Activated T-helper 2 cell treated with anti-CD3 and anti-CD28 coated beads, Interferon-gamma antibody, Interleukin-2, Interleukin-4, amounts not matched to agents 10 μg/mL and 5 μg/mL and 100 μg/mL, durations not matched to agents 14 hours and 24 hours and 36 hours (primary cell): ENCODE measurements around the gene MAP2K5. TPM values are rescaled to one million over a fixed set of nuclear protein-coding genes. Genes with fewer than 3 reads are reported as not detected.

Experiments used
- DNase-seq: peaks from one replicate; pipeline ENCODE4 v3.0.0; 2021; ENCODE audit warnings: low spot score
- H3K27ac Mint-ChIP-seq: one replicate; pipeline ENCODE4 v1.8.0; 2021; ENCODE audit warnings: mixed read lengths
- H3K27me3 Mint-ChIP-seq: one replicate; pipeline ENCODE4 v1.8.0; 2021; ENCODE audit warnings: low read depth, mixed read lengths
- H3K36me3 Mint-ChIP-seq: one replicate; pipeline ENCODE4 v1.8.0; 2021; ENCODE audit warnings: low read depth, mixed read lengths
- H3K4me1 Mint-ChIP-seq: one replicate; pipeline ENCODE4 v1.8.0; 2021; ENCODE audit warnings: low read depth, mixed read lengths
- H3K4me3 Mint-ChIP-seq: one replicate; pipeline ENCODE4 v1.8.0; 2021; ENCODE audit warnings: low read depth, mild to moderate bottlenecking, moderate library complexity, mixed read lengths
- H3K9me3 Mint-ChIP-seq: one replicate; pipeline ENCODE4 v1.8.0; 2021; ENCODE audit warnings: mixed read lengths
- intact Hi-C: fragments of 100-400 bp; cut with micrococcal nuclease; formaldehyde crosslinking; loops from one replicate; pipeline ENCODE4 v1.15.1; 2023
- total RNA-seq: library from RNA; stranded (reverse); gene quantifications from 2 replicates; pipeline ENCODE4 v1.2.3, GENCODE V29; 2022

Gene MAP2K5
- total RNA-seq, 1 donor from 2014 or later = 25.9 TPM

DNA sequence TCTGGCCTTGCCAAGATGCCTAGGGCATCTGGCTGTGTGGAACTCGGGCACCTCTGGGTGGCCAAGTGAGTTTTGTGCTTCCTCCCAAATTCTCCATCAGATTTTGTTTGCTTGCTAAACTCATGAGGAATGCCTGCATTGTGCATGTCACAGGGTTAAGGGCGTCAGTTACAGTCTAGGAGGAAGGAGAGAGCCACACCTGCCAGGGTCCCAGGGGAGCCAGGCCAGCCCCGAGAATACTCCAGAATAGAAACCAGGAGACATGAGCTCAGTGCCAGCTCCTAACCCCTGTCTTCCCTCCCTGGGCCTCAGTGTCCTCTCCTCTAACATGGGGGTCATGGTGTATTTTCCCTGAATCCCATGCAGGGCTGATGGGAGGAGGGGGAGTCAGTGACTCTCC is 260.8 kb downstream of the MAP2K5 start:
- intact Hi-C loops = no loop called here
- DNase-seq = no peak
- Mint-ChIP-seq H3K4me3 (no peak overlapping the region), H3K36me3 (no peaks in the 10 kb centered on the region), H3K4me1 (no peaks in the 10 kb centered on the region), H3K27me3 (no peaks in the 10 kb centered on the region), H3K27ac (no peak overlapping the region), H3K9me3 (no peaks in the 10 kb centered on the region)

DNA sequence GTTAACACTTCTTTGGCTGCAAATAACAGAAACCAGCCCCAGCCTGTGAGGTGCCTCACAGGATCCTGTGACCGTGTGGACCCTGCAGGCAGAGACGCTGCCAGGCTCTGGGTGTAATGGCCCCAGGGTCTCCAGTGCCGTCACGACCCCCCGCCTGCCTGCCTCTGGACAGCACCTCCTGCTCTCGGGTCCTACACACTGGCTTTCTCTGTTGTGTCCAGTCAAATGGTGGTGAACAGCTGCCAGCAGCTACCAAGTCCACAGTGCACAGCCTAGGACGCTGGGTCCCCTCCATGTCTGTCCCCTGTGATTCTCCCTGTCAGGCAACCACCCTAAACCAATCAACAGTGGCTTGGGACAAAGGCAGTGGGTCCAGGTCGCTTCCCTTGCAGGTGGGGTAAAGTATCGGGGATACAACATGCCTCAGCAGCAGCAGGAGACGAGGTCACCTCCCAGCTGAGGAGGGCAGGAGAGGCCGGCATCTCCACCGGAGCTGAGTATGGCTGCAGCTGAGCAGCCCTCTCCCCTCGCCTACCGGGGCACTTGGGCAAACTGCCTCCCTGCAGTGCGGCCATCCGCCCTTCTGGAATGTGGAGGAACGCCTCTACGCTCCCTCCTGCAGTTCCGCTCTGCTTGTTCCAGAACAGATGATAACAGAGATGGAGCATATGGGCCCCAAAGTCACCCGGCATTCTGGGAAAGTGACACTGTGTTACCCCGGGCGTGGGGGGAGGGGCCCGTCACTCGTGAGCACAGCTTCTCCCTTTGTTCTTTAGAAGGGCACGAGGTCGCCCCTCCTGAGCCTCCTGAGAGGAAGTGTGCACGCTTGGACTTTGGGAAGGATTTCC is 261.7 kb downstream of the MAP2K5 start:
- intact Hi-C loops = no loop called here
- Mint-ChIP-seq H3K27me3 (no peaks in the 10 kb centered on the region), H3K4me1 (no peaks in the 10 kb centered on the region), H3K36me3 (no peaks in the 10 kb centered on the region), H3K27ac (no peak overlapping the region), H3K9me3 (no peaks in the 10 kb centered on the region), H3K4me3 (no peak overlapping the region)
- no peak for DNase-seq

DNA sequence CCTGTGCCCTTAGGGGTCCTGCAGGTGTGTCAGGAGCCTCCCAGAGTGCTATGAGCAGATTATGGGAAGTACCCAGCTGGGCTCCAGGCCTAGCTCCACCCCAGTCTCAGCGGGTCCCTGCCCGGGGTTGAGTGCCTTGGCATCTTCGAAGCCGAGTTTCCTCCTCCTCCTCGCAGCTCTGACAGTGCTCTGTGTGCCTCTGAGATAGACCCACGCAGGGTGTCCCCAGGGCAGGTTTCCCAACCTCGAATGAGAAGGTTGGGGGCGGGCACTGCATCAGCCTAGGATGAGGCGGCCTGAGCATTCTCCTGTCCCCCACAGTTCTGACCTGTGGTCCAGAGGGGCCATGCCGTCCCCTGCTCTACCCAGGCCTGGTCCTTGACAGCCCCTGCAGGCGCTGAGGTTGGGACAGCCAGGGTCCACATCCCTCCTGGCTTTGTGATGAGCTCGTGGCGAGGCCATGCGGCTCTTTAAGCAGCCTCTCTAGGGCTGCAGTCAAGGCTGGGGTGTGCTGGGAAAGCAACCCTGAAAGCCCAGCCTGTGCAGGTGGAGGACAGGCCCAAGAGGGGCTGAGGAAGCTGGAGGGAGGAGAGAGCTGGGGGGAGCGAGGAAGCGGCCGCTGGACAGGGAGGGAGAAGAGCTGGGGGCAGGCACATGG is 262.6 kb downstream of the MAP2K5 start:
- intact Hi-C loops = no loop called here

DNA sequence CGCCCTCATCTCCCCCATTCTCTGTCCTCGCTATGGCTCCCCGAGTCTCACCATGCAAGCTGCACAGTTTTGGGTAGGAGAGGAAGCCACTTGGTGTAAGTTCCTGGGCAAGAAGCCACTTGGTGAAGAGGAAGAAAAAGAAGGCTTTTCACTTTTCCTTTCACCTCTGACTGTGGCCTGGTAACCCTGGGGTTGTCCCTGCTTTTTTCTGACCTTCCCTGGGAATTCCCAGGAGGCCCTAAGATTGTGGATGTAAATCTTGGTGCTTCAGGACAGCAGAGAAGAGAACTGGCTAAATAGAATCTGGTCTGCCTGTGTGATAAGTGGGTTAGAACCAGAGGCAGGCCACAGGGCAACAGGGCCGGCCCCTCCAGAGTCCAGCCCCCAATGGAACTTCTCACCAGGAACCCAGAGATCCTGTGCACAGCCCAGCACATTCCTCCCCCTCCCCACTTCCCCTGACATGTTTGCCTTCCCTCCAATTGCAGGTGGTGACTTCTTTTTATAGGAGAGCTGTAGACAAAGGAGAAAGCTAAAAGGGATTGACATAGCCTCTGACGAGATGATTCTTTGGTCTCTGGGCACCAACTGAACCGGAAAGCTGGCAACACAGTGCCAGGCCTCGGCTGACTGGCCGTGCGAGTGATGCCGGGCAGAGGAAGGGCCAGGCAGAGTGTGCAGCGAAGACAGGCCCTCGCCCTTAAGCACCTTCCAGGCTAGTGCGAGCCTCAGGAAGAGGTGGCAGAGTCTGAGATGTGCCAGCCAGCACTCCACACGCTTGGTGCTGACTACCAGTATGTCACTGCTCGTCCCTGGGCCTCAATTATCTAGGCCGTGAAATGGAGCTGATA is 263.4 kb downstream of the MAP2K5 start:
- no peak overlapping the region for H3K27ac Mint-ChIP-seq
- no peak for DNase-seq
- H3K4me3 Mint-ChIP-seq = no peak overlapping the region
- H3K9me3 Mint-ChIP-seq = no peaks in the 10 kb centered on the region
- no peaks in the 10 kb centered on the region for H3K27me3 Mint-ChIP-seq
- intact Hi-C loops = no loop called here
- no peaks in the 10 kb centered on the region for H3K36me3 Mint-ChIP-seq
- no peaks in the 10 kb centered on the region for H3K4me1 Mint-ChIP-seq

More for the DNA sequence above, 262.6 kb downstream of the MAP2K5 start:
- DNase-seq = no peak
- Mint-ChIP-seq H3K36me3 (no peaks in the 10 kb centered on the region), H3K9me3 (no peaks in the 10 kb centered on the region), H3K27me3 (no peaks in the 10 kb centered on the region), H3K4me3 (no peak overlapping the region), H3K4me1 (no peaks in the 10 kb centered on the region), H3K27ac (no peak overlapping the region)

DNA sequence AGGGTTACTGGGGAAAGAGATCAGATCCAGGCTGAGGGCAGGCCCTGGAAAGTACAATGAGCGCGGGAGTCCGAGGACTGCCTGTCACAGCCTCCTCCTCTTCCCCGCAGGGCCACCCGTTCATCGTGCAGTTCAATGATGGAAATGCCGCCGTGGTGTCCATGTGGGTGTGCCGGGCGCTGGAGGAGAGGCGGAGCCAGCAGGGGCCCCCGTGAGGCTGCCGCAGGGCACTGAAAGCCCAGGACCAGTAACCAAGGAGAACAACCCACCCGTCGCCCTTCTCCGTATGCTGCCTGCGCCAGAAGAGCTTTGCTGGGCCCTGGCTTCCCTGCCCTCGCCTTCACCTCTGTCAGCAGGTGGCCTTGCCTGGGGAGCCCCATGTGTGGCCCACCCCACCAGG is 264.0 kb downstream of the MAP2K5 start:
- Mint-ChIP-seq H3K36me3 (no peaks in the 10 kb centered on the region), H3K4me1 (no peaks in the 10 kb centered on the region), H3K27me3 (no peaks in the 10 kb centered on the region), H3K4me3 (no peak overlapping the region), H3K27ac (no peak overlapping the region), H3K9me3 (no peaks in the 10 kb centered on the region)
- intact Hi-C loops = no loop called here
- DNase-seq = no peak

DNA sequence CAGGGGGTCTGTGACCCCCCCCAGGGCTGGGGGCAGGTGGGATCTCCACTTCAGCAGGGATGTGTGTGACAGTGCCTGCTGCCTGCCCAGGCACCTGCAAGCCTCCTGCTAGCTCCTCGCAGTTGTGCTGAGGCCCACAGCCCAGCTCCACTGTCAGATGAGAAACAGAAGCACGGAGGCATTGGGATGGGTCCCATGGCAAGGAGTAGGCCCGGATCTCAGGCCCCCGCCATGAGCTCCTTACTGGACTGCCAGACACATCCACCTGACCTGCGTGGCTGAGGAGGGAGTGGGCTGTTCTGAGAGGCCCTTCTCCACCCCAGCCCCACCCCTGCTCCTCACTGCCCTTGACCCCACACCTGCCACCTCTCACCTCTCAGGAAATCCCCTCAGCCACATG is 264.6 kb downstream of the MAP2K5 start:
- Mint-ChIP-seq H3K4me3 (no peak overlapping the region), H3K36me3 (no peaks in the 10 kb centered on the region), H3K4me1 (no peaks in the 10 kb centered on the region), H3K27me3 (no peaks in the 10 kb centered on the region), H3K27ac (no peak overlapping the region), H3K9me3 (no peaks in the 10 kb centered on the region)
- no peak for DNase-seq
- intact Hi-C loops = no loop called here

DNA sequence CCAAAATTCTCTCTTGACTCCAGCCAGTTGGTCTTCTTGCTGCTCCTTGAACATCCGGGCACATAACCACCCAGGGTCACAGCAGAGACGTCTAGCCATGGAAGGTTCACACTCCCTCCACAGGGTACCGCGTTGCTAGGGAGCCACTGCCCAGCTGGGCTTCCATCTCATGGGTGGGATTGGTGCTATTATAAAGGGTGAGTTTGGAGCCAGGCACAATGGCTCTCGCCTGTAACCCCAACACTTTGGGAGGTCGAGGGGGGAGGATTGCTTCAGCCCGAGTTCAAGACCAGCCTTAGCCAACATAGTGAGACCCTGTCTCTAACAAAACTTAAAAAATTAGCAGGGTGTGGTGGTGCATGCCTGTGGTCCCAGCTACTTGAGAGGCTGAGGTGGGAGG is 265.3 kb downstream of the MAP2K5 start:
- H3K27me3 Mint-ChIP-seq = peaks cover 2% of the 10 kb centered on the region
- H3K4me1 Mint-ChIP-seq = no peaks in the 10 kb centered on the region
- no peak overlapping the region for H3K27ac Mint-ChIP-seq
- no peak overlapping the region for H3K4me3 Mint-ChIP-seq
- no peak for DNase-seq
- H3K36me3 Mint-ChIP-seq = no peaks in the 10 kb centered on the region
- intact Hi-C loops = no loop called here
- H3K9me3 Mint-ChIP-seq = no peaks in the 10 kb centered on the region

DNA sequence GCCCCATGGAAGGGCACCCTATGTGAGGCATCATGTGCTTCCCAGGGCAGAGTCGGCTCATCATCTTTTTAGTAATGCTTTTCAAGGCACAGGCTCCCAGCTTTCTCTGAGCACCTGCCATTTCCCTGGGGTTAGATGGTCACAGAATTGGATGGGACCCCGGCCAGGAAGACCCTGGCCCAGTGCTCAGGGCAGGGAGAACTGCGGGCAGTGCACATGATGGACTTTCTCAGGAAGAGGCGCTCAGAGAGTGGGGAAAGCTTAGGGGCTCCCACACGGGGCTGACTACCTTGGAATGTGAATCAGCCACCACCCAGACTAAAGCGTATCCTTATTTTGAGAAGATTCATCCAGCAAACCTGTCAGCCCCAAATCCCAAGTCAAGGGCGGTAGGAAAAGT is 266.3 kb downstream of the MAP2K5 start:
- H3K27me3 Mint-ChIP-seq = peaks cover 2% of the 10 kb centered on the region
- H3K36me3 Mint-ChIP-seq = no peaks in the 10 kb centered on the region
- DNase-seq = no peak
- intact Hi-C loops = no loop called here
- no peaks in the 10 kb centered on the region for H3K4me1 Mint-ChIP-seq
- H3K27ac Mint-ChIP-seq = no peak overlapping the region
- H3K4me3 Mint-ChIP-seq = no peak overlapping the region
- H3K9me3 Mint-ChIP-seq = no peaks in the 10 kb centered on the region

DNA sequence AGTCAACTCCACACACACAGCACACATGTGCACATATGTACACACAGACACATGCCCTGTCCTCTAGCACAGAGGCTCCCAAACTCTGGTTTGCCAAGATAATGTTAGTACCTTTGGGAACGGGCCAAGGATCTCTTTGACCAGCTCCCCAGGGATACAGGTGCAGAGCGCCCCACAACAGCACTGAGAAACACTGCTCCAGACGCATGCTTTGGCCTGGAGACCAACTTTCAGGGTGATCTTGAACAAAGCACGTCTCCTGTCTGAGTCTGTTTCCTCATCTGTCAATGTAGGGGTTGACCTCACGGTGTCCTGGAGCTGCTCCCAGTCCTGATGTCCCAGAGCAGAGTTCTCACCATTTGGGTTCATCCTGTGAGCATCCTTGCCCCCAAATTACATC is 266.9 kb downstream of the MAP2K5 start:
- Mint-ChIP-seq H3K4me3 (no peak overlapping the region), H3K9me3 (no peaks in the 10 kb centered on the region), H3K27me3 (peaks cover 2% of the 10 kb centered on the region)

DNA sequence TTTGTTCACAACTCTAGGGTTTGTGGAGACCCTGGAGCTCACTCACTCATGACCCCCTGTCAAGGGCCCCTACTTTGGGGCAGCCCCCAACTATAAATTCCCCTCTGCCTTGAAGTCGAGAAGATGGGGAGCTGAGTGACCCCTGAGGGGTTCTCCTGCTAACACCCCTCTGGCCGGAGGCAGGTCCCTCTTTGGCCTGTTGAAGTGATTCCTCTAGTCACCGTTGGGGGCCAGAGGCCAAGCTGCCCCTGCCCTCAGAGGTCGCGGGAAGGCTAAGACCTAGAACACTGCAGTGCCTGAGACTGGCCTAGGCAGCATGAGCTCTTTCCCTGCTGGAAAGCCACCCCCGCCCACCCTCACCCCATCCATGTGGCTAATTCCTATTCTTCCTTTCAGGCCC is 267.4 kb downstream of the MAP2K5 start:
- Mint-ChIP-seq H3K4me1 (no peaks in the 10 kb centered on the region), H3K4me3 (no peak overlapping the region), H3K27ac (no peak overlapping the region), H3K27me3 (peaks cover 2% of the 10 kb centered on the region), H3K36me3 (no peaks in the 10 kb centered on the region), H3K9me3 (no peaks in the 10 kb centered on the region)
- intact Hi-C loops = no loop called here
- no peak for DNase-seq

More for the DNA sequence above, 266.9 kb downstream of the MAP2K5 start:
- intact Hi-C loops = no loop called here
- DNase-seq = no peak
- Mint-ChIP-seq H3K36me3 (no peaks in the 10 kb centered on the region), H3K4me1 (no peaks in the 10 kb centered on the region), H3K27ac (no peak overlapping the region)

DNA sequence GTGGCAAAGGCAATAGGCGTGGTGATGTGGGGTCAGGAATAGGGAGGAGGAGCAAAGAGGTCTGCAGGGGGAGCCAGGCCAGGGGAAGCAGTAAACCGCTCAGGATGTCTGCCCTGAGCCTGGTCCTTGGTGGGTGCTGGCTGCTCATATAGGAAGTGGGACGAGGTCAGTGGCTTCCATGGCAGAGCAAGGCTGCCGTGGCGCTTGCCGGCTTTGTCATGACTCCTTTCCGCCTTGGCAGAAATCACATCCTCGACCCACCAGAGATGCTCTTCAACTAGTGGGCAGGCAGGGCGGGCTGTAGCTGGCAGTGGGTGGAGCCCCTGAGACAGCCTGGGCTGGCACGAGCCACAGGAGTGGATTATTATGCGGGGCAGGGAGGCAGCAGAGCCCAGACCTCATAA is 269.7 kb downstream of the MAP2K5 start:
- Mint-ChIP-seq H3K4me1 (no peaks in the 10 kb centered on the region), H3K27ac (no peak overlapping the region), H3K27me3 (peaks cover 11% of the 10 kb centered on the region), H3K36me3 (no peaks in the 10 kb centered on the region), H3K9me3 (no peaks in the 10 kb centered on the region), H3K4me3 (no peak overlapping the region)
- no peak for DNase-seq
- intact Hi-C loops = no loop called here

DNA sequence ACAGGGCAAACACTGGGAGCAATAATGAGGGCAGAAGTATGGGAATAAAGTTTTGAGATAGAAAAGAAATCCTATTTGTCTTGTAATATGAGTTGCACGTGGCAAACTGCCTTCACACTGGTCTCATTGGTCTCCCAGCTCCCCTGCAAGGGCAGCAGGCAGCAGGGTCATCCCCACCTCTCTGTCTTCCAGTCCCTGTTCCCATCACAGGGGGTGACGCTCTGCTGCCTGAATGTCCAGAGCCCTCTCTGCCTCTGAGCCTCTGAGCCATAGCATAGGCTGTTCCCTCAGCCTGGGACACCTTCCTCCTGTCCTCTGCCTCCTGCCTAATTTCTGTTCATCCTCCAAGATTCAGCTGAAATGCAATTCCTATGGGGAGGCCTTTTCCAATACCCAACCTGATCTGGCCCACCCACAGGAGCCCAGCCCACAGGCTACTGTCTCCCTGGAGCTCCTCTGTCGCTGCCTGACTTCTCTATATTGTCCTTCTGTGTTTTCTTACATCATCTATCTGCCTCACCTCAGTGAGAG is 270.7 kb downstream of the MAP2K5 start:
- no peaks in the 10 kb centered on the region for H3K9me3 Mint-ChIP-seq
- peaks cover 19% of the 10 kb centered on the region for H3K27me3 Mint-ChIP-seq
- H3K4me1 Mint-ChIP-seq = no peaks in the 10 kb centered on the region
- H3K4me3 Mint-ChIP-seq = no peak overlapping the region
- no peaks in the 10 kb centered on the region for H3K36me3 Mint-ChIP-seq
- H3K27ac Mint-ChIP-seq = no peak overlapping the region
- intact Hi-C loops = no loop called here
- no peak for DNase-seq
